AG09309 (cell line): Measurements from ENCODE around the gene KRTAP1-1.
"Not testable (repeated sequence)": the region's sequence is repeated elsewhere in the genome, so short reads cannot be mapped to it uniquely, and the experiment has no call there.

Experiments used
- DNase-seq: peaks from one replicate; pipeline ENCODE4 v3.0.0-alpha.2; 2010; ENCODE audit warnings: low read depth
- H3K4me3 ChIP-seq: 2 replicates; pipeline ENCODE4 v1.5.1; 2011; ENCODE audit warnings: mild to moderate bottlenecking, low read depth, low read length, moderate library complexity; ENCODE audit not compliant: control insufficient read depth
- CTCF ChIP-seq: IDR thresholded peaks from 2 replicates; pipeline ENCODE4 v1.5.1; 2011; ENCODE audit warnings: mild to moderate bottlenecking, low read depth, low read length, inconsistent platforms; ENCODE audit not compliant: insufficient read depth, control insufficient read depth; ENCODE audit errors: missing control alignments

The KRTAP1-1 gene

DNA sequence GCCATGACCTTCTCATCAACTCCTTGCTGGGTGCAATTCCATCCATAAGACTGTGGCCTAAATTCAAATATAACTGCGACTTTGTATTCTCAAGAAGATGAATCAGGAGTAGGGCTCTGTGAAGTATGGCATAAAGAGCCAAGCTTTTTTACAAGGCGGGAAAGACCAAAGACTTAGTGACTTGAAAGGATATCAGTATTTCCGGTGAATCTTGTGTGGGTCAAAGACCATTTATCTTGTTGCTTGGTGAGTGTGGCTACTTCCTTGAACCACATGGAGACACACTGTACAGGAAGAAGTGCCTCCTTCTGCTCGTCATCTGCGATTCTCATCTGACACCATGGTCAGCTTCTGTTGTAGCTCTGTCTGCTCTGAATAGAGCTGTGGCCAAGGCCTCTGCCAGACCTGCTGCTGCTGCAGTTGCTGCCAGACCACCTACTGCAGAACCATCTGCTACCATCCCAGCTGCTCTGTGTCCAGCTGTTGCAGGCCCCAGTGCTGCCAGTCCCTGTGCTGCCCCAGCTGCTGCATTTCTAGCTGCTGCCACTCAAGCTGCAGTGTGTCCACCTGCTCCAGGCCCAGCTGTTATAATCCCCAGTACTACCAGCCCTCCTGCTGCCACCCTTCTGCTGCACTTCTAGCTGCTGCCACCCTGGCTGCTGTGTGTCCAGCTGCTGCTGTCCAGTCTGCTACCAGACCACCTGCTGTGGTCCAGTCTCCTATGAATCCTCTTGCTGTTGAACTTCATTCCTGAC lies 30.5 kb upstream of the KRTAP1-1 start:
- H3K4me3 ChIP-seq: no peak overlapping the region
- DNase-seq: no peak
- no peak for TF ChIP-seq CTCF

DNA sequence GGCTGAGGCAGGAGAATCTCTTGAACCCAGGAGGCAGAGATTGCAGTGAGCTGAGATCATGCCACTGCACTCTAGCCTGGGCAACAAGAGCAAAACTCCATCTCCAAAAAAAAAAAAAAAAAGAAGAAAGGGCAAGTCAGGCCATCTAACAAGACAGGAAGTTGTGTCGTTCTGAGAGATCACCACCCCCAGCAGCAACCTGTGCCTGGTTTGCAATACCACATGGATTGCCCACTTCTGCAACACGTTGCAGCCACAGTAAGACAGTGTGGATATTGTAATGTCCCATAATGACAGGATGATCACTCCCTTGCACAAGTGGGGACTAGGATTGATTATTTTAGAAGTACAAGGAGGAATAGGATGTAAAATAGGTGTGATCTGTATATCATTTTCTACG lies 27.8 kb upstream of the KRTAP1-1 start:
- no peak overlapping the region for H3K4me3 ChIP-seq
- no peak for TF ChIP-seq CTCF
- DNase-seq: no peak

- peak; percentile 61 for DNase-seq
- no peak for TF ChIP-seq CTCF
- no peak overlapping the region for H3K4me3 ChIP-seq
These were observed 26.0 kb upstream of the KRTAP1-1 start for GRCh38 chr17:41067281-41067680.

DNA sequence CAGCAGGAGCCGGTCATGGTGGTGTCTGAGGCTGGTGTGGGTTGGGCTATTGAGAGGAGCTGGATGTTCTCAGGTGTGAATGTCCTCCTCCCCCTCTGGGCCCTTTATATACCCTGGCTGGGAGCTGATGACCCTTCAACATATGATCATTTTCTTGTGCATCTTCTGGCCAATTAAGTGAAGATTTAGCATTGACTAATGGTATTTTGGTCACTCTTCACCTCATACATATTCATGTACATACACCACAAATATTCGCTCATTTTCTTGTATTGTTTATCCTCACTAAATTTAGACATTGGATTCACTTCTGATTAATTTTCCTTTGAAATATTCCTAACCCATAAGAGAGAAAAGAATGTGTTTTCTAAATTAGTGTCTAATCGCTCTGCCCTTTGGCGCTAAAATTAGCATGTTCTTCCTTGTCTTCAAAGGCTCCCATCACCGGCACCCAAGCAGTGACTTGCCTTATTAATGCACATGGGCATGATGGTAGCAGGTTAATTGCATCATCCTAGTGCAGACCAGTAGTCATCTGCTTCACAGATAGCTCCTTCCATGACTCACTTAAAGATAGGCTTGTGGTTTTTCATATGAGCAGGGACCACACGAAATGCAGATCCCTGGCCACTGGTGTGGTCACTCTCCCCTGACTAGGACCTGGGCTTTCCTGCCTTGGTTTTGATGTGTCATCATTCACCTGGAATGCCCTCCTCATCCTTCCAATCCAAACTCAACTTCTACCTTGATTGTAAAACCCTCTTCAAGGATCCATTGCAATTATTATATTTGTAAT lies 24.8 kb upstream of the KRTAP1-1 start, which contains the start of gene KRTAP2-4:
KRTAP2-4 (minus strand) TSS at position 51 of the 796 bp plus-strand sequence; CDS start at position 17, 34 bp downstream.
- DNase-seq: peak; percentile 94
- TF ChIP-seq CTCF: no peak

GRCh38 chr17:41065016-41065689 lies 23.9 kb upstream of the KRTAP1-1 start:
- not testable (repeated sequence) for DNase-seq, H3K4me3 ChIP-seq

More for the DNA sequence above, 24.8 kb upstream of the KRTAP1-1 start, which contains the start of gene KRTAP2-4:
- no peak within 1 kb of the TSS for H3K4me3 ChIP-seq

- DNase-seq: no peak
- TF ChIP-seq CTCF: no peak
- H3K4me3 ChIP-seq: no peak overlapping the region
These were observed 23.1 kb upstream of the KRTAP1-1 start for GRCh38 chr17:41064301-41064700.
